Kidney (tissue), 14 donors: Measurements from ENCODE around the gene MYH13. TPM values are rescaled to one million over a fixed set of nuclear protein-coding genes. Genes with fewer than 3 reads are reported as not detected.

Experiments
- DNase-seq, 5 donors: peaks; one replicate each; pipeline ENCODE4 v3.0.0-alpha.2; 2013 to 2020
- FAIRE-seq: peaks from 2 replicates; lab custom pipeline; 2012; peaks lifted over from hg19 to GRCh38; lab: Jason Lieb, UNC
- H3K27ac ChIP-seq, 2 donors: one replicate each; pipeline ENCODE4 v1.7.0; 2013; ENCODE audit warnings: low read depth in 2 of 2, low read length in 2 of 2, inconsistent platforms in 1 of 2
- H3K27me3 ChIP-seq: one replicate; pipeline ENCODE4 v1.7.1; 2013; ENCODE audit warnings: low read length, inconsistent platforms; ENCODE audit not compliant: control insufficient read depth, insufficient read depth
- H3K36me3 ChIP-seq, 3 donors: one replicate each; pipeline versions ENCODE4 v1.7.0 to v1.7.1; 2013; ENCODE audit warnings: low read length in 3 of 3, control low read depth in 1 of 3, inconsistent platforms in 1 of 3; ENCODE audit not compliant: insufficient read depth in 3 of 3, control insufficient read depth in 2 of 3
- H3K4me1 ChIP-seq, 3 donors: one replicate each; pipeline versions ENCODE4 v1.7.0 to v1.7.1; 2013; ENCODE audit warnings: low read length in 3 of 3, inconsistent platforms in 1 of 3, low read depth in 1 of 3; ENCODE audit not compliant: control insufficient read depth in 2 of 3, insufficient read depth in 2 of 3
- H3K4me3 ChIP-seq, 3 donors: one replicate each; pipeline versions ENCODE4 v1.7.0 to v1.8.1; 2013; ENCODE audit warnings: low read length in 3 of 3, control low read depth in 1 of 3, inconsistent platforms in 1 of 3
- H3K9ac ChIP-seq, 3 donors: one replicate each; pipeline versions ENCODE4 v1.7.0 to v1.7.1; 2013; ENCODE audit warnings: low read length in 3 of 3, control low read depth in 1 of 3, inconsistent platforms in 1 of 3
- H3K9me3 ChIP-seq, 3 donors: one replicate each; pipeline versions ENCODE4 v1.7.0 to v1.7.1; 2013; ENCODE audit warnings: low read length in 3 of 3, control low read depth in 1 of 3, inconsistent platforms in 1 of 3; ENCODE audit not compliant: control insufficient read depth in 2 of 3, insufficient read depth in 1 of 3
- intact Hi-C: fragments of 100-400 bp; cut with DNase I; formaldehyde crosslinking; loops from one replicate; pipeline ENCODE4 v1.11.1; 2022
- polyA plus RNA-seq: library from polyadenylated mRNA; stranded (reverse); fragments of 350-450 nt; fragmentation: Illumina TruSeq; extraction: RNeasy Lipid Tissue Mini Kit (QIAGEN cat#74804); gene quantifications from one replicate; pipeline ENCODE4 v1.2.3, GENCODE V29; 2014; ENCODE audit warnings: low read depth, low replicate concordance; ENCODE audit not compliant: insufficient read depth
- total RNA-seq: library from RNA; stranded (reverse); fragmentation: NEBNext Ultra II Directional; extraction: Animal tissue kit (Norgen Biotek cat#: 25700); gene quantifications from one replicate; pipeline ENCODE4 v1.2.1, GENCODE V29; 2021
- TF ChIP-seq, protein P1 (sequence below): IDR thresholded peaks from 3 replicates; pipeline ENCODE4 v1.5.1; 2012; ENCODE audit warnings: mild to moderate bottlenecking, moderate library complexity, borderline replicate concordance; ENCODE audit not compliant: insufficient read depth; ENCODE audit errors: extremely low read depth
- donor health status: control.
- donor health status: control.
- donor health status: control.
- donor health status: control.
- donor health status: control.
- donor health status: DM: yes; HTN: yes; CAD: no.
- donor health status: Normal renal cell carcinoma (clear cell type).

Gene MYH13
- total and polyA plus RNA-seq, 2 donors from 2014 or later = not detected

GRCh38 chr17:10328971-10329923, 43.6 kb downstream of the MYH13 start:
- TF ChIP-seq, protein P1, sequence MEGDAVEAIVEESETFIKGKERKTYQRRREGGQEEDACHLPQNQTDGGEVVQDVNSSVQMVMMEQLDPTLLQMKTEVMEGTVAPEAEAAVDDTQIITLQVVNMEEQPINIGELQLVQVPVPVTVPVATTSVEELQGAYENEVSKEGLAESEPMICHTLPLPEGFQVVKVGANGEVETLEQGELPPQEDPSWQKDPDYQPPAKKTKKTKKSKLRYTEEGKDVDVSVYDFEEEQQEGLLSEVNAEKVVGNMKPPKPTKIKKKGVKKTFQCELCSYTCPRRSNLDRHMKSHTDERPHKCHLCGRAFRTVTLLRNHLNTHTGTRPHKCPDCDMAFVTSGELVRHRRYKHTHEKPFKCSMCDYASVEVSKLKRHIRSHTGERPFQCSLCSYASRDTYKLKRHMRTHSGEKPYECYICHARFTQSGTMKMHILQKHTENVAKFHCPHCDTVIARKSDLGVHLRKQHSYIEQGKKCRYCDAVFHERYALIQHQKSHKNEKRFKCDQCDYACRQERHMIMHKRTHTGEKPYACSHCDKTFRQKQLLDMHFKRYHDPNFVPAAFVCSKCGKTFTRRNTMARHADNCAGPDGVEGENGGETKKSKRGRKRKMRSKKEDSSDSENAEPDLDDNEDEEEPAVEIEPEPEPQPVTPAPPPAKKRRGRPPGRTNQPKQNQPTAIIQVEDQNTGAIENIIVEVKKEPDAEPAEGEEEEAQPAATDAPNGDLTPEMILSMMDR = no peak
- Histone ChIP-seq H3K9ac (no peak overlapping the region), H3K27me3 (no peaks in the 10 kb centered on the region), H3K4me1 (no peaks in the 10 kb centered on the region), H3K27ac (no peak overlapping the region), H3K9me3 (no peaks in the 10 kb centered on the region), H3K4me3 (no peak overlapping the region), H3K36me3 (no peaks in the 10 kb centered on the region)
- intact Hi-C loops = no loop called here
- FAIRE-seq (no peak), DNase-seq (no peak)

DNA sequence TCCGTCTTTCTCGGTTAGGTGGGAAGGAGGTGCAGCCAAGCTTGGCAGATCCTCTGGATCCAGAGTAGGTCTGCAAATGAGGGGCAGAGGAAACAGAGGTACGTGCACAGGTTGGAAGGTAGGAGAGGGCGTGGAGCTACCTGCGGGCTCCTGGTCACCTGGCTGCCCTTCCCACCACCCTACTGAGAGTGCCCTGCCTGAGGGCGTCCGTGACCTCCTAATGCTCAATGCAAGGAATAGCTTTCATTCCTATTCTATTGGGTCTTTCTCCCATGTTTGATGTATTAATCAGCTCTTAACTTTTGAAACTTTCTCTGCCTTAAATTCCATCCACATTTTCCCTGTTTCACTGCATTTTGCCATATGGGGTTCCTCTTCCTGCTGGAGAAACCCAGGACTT, 44.6 kb downstream of the MYH13 start:
- TF ChIP-seq, protein P1 = no peak
- H3K27ac ChIP-seq = no peak overlapping the region
- no peak overlapping the region for H3K9ac ChIP-seq
- no peaks in the 10 kb centered on the region for H3K9me3 ChIP-seq
- H3K4me1 ChIP-seq = no peaks in the 10 kb centered on the region
- intact Hi-C loops = no loop called here
- DNase-seq = no peak
- no peaks in the 10 kb centered on the region for H3K36me3 ChIP-seq
- no peaks in the 10 kb centered on the region for H3K27me3 ChIP-seq
- no peak for FAIRE-seq
- no peak overlapping the region for H3K4me3 ChIP-seq

DNA sequence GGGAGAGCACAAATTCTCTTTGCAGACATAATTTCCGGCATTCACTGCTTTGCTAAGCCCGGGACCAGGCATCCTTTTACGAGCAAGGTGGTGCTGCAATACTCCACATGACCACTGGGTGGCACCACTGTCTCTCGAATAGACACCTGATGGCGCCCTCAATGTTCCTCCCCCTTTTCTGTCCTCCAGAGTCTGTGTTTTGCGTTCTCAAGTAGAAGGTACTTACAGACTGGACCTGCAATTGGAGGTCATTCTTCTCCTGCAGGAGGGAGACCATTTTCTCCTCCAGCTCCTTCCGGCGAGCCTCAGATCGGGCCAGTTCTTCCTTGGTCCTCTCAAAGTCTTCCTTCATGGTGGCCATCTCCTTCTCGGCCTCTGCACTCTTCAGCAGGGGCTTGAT, 45.2 kb downstream of the MYH13 start:
- Histone ChIP-seq H3K27ac (no peak overlapping the region), H3K9ac (no peak overlapping the region), H3K4me3 (no peak overlapping the region), H3K9me3 (no peaks in the 10 kb centered on the region), H3K27me3 (no peaks in the 10 kb centered on the region), H3K4me1 (no peaks in the 10 kb centered on the region), H3K36me3 (no peaks in the 10 kb centered on the region)
- DNase-seq (peak; percentile 78 to 93 (median 91)), FAIRE-seq (no peak)
- TF ChIP-seq, protein P1 = peak; percentile 89
- intact Hi-C loops = no loop called here
